Raji (cell line): ENCODE data around the gene SSC4D.

Source experiments
- POLR2A ChIP-seq: IDR thresholded peaks from 2 replicates; pipeline ENCODE4 v1.6.1; 2011; ENCODE audit warnings: low read depth, low read length, control low read depth; ENCODE audit not compliant: insufficient read depth

Gene SSC4D

DNA sequence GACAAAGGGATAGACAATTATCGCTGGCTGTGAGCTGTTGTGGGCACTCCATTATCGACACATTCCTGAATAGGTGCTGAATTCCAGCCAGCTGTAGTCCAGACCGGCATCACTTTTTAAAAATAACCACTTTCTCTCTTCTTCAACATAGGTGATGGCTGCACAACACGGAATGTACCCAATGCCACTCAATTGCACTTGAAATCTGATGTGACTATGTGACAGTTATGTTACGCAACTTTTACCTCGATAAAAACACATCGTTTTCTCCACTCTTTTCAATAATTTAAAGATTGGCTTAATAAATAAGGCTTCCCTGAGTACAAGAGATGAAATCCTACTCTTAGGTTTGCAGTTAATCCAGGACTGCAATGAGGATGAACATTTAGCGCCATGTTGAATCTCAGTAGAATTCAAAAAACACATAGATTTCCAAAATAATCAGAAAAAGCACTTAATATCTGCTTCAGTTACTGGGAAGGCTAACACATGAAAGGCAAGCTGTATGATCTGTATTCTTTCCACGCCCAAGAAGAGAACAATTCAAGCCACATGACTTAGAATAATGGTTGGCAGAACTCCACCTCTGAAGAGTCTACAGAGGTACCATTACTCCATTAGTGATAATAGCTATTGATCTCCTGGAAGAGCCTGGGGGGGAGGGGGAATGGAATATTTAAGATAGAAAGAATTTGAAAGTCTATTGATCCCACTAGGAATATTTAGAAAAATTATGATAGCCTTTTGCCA lies 54.3 kb downstream of the SSC4D start:
- TF ChIP-seq POLR2A, result no peak

DNA sequence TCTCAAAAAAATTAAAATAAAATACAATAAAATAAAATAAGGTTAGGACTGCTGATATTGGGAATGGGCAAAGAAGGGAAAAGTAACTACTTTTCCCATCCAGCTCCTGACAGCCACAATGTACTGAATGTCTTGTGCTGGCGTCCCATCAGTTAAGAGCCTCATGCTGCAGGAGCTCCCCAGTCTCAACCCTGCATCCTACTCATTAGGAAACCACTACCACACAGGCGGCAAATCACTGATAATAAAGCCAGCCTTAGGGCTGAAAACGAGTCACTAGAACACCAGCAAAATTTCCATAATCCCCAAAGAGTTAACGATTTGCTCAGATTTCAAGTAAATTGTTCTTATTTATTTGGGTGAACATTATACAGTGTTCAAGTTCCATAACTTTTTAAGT lies 55.0 kb downstream of the SSC4D start:
- no peak for TF ChIP-seq POLR2A

DNA sequence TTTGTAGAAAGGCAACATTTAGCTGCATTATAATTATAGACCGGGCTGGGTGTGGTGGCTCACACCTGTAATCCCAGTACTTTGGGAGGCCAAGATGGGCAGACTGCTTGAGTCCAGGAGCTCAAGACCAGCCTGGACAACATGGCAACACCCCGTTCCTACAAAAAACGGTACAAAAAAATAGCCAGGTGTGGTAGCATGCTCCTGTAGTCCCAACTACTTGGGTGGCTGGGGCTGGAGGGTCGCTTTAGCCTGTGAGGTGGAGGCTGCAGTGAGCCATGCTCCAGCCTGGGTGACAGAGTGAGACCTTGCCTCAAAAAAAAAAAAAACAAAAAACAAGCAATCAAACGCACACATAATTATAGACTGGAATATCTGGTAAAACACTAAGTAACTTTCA lies 55.8 kb downstream of the SSC4D start:
- no peak for TF ChIP-seq POLR2A

DNA sequence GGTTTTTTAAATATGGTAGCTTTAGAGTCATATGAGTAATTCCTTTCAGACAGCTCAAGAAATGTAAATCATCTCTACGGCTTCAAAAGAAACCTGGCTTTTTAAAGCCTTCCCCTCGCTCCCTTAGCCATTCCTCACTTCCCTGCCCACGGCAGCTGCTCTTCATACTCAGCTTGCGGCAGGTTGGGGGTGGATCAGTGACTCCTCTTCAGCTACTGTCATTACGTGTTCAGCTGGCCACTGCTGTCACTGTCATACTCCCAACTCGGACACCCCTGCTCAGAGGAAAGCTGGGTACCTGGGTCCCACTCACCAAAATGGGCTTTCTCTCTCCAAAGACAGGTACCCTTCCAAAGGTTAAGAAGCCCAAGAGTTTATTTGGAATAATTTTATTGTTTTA lies 57.3 kb downstream of the SSC4D start:
- no peak for TF ChIP-seq POLR2A

DNA sequence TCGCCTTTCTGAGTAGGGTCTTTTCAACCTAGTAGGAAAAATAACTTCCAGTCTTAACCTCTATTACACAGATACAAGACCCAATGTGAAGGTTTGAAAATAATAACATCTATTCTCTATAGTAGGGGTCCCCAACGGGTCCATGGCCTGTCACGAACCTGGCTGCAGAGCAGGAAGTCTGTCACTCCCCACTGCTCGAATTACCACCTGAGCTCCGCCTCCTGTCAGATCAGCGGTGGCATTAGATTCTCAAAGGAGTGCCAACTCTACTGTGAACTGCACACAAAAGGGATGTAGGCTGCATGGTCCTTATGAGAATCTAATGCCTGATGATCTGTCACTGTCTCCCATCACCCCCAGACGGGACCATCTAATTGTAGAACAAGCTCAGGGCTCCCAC lies 58.1 kb downstream of the SSC4D start:
- no peak for TF ChIP-seq POLR2A

DNA sequence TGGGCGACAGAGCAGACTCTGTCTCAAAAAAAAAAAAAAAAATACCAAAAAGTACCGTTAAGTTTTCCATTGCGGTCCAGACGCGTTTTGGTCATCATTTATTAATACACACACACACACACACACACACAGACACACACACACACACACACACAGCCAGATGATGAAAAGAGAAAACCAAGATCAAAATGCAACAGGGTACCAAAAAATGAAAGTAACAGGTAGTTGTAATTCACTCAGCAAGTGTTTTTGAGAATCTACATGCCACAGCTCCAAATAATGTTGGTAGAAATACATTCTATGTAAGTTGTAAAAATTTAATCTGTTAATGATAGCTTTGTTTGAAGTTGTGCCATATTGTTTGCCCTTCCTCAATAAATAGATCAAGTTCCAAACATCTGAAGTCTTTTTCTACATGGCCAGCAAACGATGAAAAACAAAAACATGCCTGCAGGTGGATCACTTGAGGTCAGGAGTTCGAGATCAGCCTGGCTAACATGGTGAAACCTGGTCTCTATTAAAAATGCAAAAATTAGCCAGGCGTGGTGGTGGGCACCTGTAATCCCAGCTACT lies 60.1 kb downstream of the SSC4D start:
- TF ChIP-seq POLR2A, result no peak

DNA sequence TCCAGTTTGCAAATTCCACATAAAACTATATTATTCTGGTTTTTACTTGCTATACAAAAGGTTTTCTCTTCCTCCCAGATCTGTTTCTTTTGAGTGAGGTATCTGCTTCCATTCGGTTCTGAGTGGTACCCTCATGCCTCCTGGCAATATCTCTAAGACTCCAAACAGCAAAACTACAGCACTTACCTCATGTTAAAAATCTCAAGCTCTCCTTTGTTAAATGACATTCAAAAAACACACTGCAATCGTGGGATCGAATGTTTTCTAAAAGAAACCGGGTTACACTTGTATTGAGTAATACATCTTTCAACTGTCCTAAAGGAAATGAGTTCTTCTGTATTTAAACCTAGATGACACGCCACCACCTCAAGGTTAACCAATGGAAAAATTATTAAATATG lies 61.8 kb downstream of the SSC4D start:
- TF ChIP-seq POLR2A, result no peak

DNA sequence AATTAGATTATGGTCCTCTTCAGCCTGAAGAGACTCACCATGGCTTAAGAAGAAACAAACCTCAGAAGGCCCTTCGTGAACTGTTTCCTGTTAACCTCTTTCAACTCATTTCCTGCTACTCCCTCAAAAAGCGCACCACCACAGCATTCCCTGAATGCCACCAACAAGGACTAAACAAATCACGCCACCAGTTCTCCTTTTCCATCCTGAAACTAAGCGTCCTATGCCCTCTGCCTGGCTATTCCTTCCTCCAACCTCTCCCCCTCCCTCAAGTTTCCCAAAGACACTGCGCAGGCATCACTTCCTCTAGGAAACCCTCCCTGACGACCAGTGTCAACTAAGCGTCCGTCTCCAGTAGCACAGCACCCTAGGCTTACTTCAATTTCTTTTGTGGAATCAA lies 62.7 kb downstream of the SSC4D start:
- no peak for TF ChIP-seq POLR2A

DNA sequence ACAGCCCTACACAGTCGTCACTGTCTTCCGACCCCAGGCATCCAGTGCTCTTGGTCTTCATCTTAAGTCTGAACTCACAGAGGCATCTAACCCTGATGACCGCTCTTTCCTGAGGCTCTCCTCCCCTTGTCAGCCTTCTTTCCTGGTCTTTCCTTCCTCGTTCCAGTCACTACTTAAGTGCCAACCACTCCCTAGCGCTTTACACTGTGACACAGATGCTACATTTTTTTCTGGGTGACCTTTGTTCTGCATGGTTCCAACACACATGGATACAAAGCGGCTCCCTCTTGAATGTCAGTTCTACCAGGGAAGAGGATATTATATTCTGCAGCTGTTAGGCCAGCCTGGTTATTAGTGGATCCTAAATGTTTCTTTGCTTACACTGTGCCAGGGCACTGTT lies 63.4 kb downstream of the SSC4D start:
- TF ChIP-seq POLR2A, result no peak

DNA sequence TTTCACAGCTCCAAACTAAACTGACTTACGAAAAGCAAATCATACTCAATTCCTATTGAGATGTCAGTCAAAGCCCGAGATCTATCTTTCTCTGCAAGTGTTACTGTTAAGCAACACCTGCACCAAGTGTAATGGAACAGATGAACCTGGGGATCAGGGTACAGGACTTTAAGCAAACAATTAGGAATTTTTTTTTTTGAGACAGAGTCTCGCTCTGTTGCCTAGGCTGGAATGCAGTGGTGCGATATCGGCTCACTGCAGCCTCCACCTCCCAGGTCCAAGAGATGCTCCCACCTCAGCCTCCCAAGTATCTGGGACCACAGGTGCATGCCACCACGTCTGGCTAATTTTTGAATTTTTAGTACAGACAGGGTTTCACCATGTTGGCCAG lies 65.6 kb downstream of the SSC4D start:
- TF ChIP-seq POLR2A, result no peak

DNA sequence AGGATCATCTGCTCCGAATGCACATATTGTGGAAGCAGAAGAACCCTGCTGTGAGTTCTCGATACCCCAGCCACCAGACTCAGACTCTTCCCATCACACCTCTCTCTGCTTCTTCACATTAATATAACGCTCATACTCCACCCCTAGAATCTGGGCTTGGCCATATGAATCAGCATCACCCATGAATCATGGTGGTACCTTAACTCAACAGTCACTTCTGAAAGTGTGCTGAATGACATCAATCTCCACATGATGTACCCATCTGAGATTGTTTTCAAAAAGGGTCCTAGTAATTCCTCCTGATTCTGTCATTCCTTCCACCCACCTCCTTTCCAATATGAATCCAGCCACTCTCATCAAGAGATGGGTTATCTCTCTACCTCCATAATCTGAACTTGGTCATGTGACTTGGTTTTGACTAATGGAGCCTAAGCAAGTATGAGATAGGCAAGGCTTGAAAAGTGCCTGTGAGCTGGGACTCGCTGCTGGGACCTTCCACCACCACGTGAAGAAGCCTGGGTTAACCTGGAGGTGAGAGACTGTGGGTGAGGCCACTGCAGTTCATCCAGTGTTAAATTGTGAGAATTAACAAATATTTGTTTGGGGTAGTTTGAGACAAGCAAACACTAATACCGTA lies 66.1 kb downstream of the SSC4D start:
- no peak for TF ChIP-seq POLR2A

DNA sequence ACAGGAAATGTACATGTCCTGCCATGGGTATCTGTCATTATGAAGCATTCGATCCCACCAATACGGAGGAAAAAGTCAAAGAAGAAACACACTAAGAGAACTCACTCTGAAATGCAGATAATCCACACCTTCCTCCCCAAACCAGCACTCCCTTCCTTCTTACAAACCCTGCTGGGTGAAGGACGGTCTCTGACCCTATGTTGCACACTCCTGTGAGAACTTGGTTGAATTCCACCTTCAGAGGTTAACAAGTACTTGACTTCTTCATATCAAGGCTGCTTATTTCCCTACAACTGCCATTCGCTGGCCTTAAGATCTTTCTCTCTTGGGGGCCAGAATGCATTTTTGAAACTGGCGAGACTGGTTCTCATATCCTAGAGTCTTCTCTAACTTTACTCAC lies 67.3 kb downstream of the SSC4D start:
- no peak for TF ChIP-seq POLR2A

DNA sequence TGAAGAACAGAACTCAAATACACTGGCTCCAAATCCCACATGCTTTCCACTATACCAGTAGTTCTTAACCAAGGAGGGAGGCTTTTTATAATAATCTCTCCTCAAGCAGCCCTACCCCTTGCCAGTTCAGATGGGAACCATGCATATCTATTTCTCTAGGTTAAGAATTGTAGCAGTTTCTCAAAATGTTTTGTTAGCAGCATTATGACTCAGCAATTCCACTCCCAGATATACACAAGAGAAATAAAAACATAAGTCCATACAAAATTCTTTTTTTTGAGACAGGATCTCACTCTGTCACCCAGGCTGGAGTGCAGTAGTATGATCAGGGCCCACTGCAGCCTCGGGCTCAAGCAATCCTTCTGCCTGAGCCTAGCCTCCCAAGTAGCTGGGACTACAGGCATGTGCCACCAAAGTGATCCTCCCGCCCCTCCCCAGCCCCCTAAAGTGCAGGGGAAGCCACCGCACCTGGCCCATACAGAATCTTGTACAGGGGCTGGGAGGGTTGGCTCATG lies 68.8 kb downstream of the SSC4D start:
- TF ChIP-seq POLR2A, result no peak
